K562 (cell line): ENCODE data around the gene MPIG6B. TPM values are rescaled to one million over a fixed set of nuclear protein-coding genes. Genes with fewer than 3 reads are reported as not detected.

Experiments
- BRF1 ChIP-seq: IDR thresholded peaks from 3 replicates; pipeline ENCODE4 v1.6.1; 2011; ENCODE audit warnings: borderline replicate concordance, mild to moderate bottlenecking; ENCODE audit not compliant: insufficient read length; ENCODE audit errors: extremely low read depth
- CHD1 ChIP-seq: fragments of 200-600 bp; sonication (generic); IDR thresholded peaks from one replicate; pipeline ENCODE4 v1.6.1; 2012; ENCODE audit warnings: mild to moderate bottlenecking, moderate library complexity, low read length, inconsistent platforms
- ELF4 ChIP-seq: fragments of 450-650 bp; formaldehyde crosslinking; IDR thresholded peaks from 2 replicates; pipeline ENCODE4 v1.4.0; 2022; ENCODE audit warnings: missing genetic modification characterization
- GABPB2 ChIP-seq: fragments of 250-450 bp; sonication (Bioruptor Pico); conservative IDR thresholded peaks from 2 replicates; pipeline ENCODE4 v1.5.1; 2021; ENCODE audit warnings: mild to moderate bottlenecking
- HCFC1 ChIP-seq: IDR thresholded peaks from 2 replicates; pipeline ENCODE4 v1.6.1; 2012; ENCODE audit warnings: low read depth, low read length, improper control_type of control experiment
- HMGXB4 ChIP-seq: sonication (generic); formaldehyde crosslinking; IDR thresholded peaks from 2 replicates; pipeline ENCODE4 v1.8.1; 2023; ENCODE audit warnings: mild to moderate bottlenecking, missing genetic modification reagents
- L3MBTL2 ChIP-seq: fragments of 450-650 bp; IDR thresholded peaks from 2 replicates; pipeline ENCODE4 v1.6.1; 2016; ENCODE audit warnings: mild to moderate bottlenecking, moderate library complexity
- MTA2 ChIP-seq: fragments of 450-650 bp; IDR thresholded peaks from 2 replicates; pipeline ENCODE4 v1.6.1; 2016; ENCODE audit warnings: low read depth
- NCOA1 ChIP-seq: fragments of 450-650 bp; IDR thresholded peaks from 2 replicates; pipeline ENCODE4 v1.6.1; 2016; ENCODE audit warnings: low read depth
- PHTF2 ChIP-seq: fragments of 250-450 bp; sonication (Bioruptor Pico); IDR thresholded peaks from 2 replicates; pipeline ENCODE4 v1.5.0; 2021; ENCODE audit warnings: mild to moderate bottlenecking
- PURB ChIP-seq: sonication (generic); formaldehyde crosslinking; IDR thresholded peaks from 2 replicates; pipeline ENCODE4 v1.9.0; 2021; ENCODE audit warnings: low read depth, mild to moderate bottlenecking, missing genetic modification reagents
- SMAD4 ChIP-seq: fragments of 250-450 bp; sonication (Bioruptor Pico); conservative IDR thresholded peaks from 2 replicates; pipeline ENCODE4 v1.8.0; 2021; ENCODE audit warnings: inconsistent platforms, mild to moderate bottlenecking, moderate library complexity
- SMARCA5 ChIP-seq: fragments of 450-650 bp; IDR thresholded peaks from 2 replicates; pipeline ENCODE4 v1.6.1; 2016
- SMARCC2 ChIP-seq: fragments of 450-650 bp; IDR thresholded peaks from 2 replicates; pipeline ENCODE4 v1.6.1; 2017; ENCODE audit warnings: antibody characterized with exemption, moderate library complexity, mild to moderate bottlenecking, low read depth
- SRSF1 ChIP-seq: fragments of 200-400 bp; formaldehyde crosslinking; IDR thresholded peaks from 2 replicates; pipeline ENCODE4 v1.6.1; 2017; ENCODE audit warnings: mild to moderate bottlenecking, low read depth, low read length, moderate library complexity
- STAT5A ChIP-seq: IDR thresholded peaks from 2 replicates; pipeline ENCODE4 v1.6.1; 2012; ENCODE audit warnings: low read length, inconsistent platforms, borderline replicate concordance
- TAF9B ChIP-seq: fragments of 450-650 bp; IDR thresholded peaks from 2 replicates; pipeline ENCODE4 v1.6.1; 2018; ENCODE audit warnings: mild to moderate bottlenecking; ENCODE audit not compliant: partially characterized antibody
- TRIM28 ChIP-seq: fragments of 450-650 bp; IDR thresholded peaks from 2 replicates; pipeline ENCODE4 v1.6.1; 2017
- ZKSCAN1 ChIP-seq: fragments of 150-350 bp; IDR thresholded peaks from 2 replicates; pipeline ENCODE4 v1.6.1; 2016; ENCODE audit warnings: low read depth, low read length
- ZNF165 ChIP-seq: fragments of 250-450 bp; sonication (Bioruptor Pico); IDR thresholded peaks from 2 replicates; pipeline ENCODE4 v1.4.0; 2020; ENCODE audit warnings: borderline replicate concordance
- ZNF444 ChIP-seq: fragments of 250-450 bp; sonication (Bioruptor Pico); IDR thresholded peaks from 2 replicates; pipeline ENCODE4 v1.4.0; 2020; ENCODE audit warnings: mild to moderate bottlenecking, moderate library complexity
- ZNF644 ChIP-seq: fragments of 200-800 bp; sonication (Bioruptor generic); IDR thresholded peaks from 2 replicates; pipeline ENCODE4 v1.6.1; 2016; ENCODE audit warnings: low read depth, missing genetic modification characterization, missing compliant biosample characterization
- ZNF766 ChIP-seq: fragments of 200-800 bp; sonication (Bioruptor generic); conservative IDR thresholded peaks from 2 replicates; pipeline ENCODE4 v1.6.1; 2016; ENCODE audit warnings: missing genetic modification characterization, missing compliant biosample characterization
- polyA plus RNA-seq, 8 experiments: library from polyadenylated mRNA; depleted of rRNA in 4 of 8; stranded (reverse) in 5 of 8; unstranded in 3 of 8; fragments of >200 nt; fragmentation: Nextera tagmentation in 2 of 8; fragmentation: Illumina TruSeq in 1 of 8; extraction: Ambion mirVana in 2 of 8; extraction: Trizol in 1 of 8; gene quantifications; 2 replicates each; pipeline versions ENCODE4 v1.2.1 to v1.2.3, GENCODE V29; 2011 to 2014; ENCODE audit warnings: inconsistent platforms in 1 of 8, missing spikeins in 1 of 8
- total RNA-seq, 7 experiments: library from RNA; depleted of rRNA in 6 of 7; stranded (reverse); fragments of >200 nt in 6 of 7; fragmentation: Illumina TruSeq in 2 of 7; extraction: Trizol in 2 of 7; gene quantifications; 2 replicates each; pipeline versions ENCODE4 v1.2.1 to v1.2.3, GENCODE V29; 2011 to 2021; ENCODE audit warnings: low replicate concordance in 1 of 7
- TF ChIP-seq, protein P1 (sequence below): IDR thresholded peaks from 2 replicates; pipeline ENCODE4 v1.6.1; 2014; ENCODE audit warnings: antibody characterized with exemption
- TF ChIP-seq, protein P2 (sequence below): sonication (generic); formaldehyde crosslinking; IDR thresholded peaks from 2 replicates; pipeline ENCODE4 v1.8.0; 2022; ENCODE audit warnings: missing genetic modification reagents, mild to moderate bottlenecking, borderline replicate concordance
- TF ChIP-seq, protein P3 (sequence below), 2 experiments: fragments of 450-650 bp; conservative IDR thresholded peaks; 2 replicates each; pipeline ENCODE4 v1.6.1; 2017; ENCODE audit warnings: mild to moderate bottlenecking in 2 of 2, moderate library complexity in 2 of 2

MPIG6B gene
- total and polyA plus RNA-seq, 9 of the 15 experiments (the other 6 are each of a cell fraction or from before 2014, with no cell fraction given): 0.11 to 1.2 (median 0.28) TPM; not detected in 1

- TF ChIP-seq MTA2 (no peak), TAF9B (no peak), ZNF444 (CRISPR knock-in tag) (peak; percentile 28), TRIM28 (peak; percentile 54; the same call in 1 of the 2 replicates), ZNF766 (no peak), SRSF1 (no peak), ELF4 (no peak), CHD1 (peak; percentile 25), PURB (CRISPR knock-in tag) (no peak), SMARCA5 (peak; percentile 64; the same call in 1 of the 2 replicates), ZKSCAN1 (no peak; the same call in 1 of the 2 replicates), HCFC1 (no peak), NCOA1 (no peak), SMARCC2 (no peak; the same call in 1 of the 2 replicates), BRF1 (no peak), GABPB2 (CRISPR knock-in tag) (no peak), SMAD4 (CRISPR knock-in tag) (no peak), L3MBTL2 (no peak), HMGXB4 (CRISPR knock-in tag) (no peak), PHTF2 (CRISPR knock-in tag) (no peak), ZNF644 (tag) (no peak), ZNF165 (no peak), STAT5A (no peak)
- TF ChIP-seq, protein P1, sequence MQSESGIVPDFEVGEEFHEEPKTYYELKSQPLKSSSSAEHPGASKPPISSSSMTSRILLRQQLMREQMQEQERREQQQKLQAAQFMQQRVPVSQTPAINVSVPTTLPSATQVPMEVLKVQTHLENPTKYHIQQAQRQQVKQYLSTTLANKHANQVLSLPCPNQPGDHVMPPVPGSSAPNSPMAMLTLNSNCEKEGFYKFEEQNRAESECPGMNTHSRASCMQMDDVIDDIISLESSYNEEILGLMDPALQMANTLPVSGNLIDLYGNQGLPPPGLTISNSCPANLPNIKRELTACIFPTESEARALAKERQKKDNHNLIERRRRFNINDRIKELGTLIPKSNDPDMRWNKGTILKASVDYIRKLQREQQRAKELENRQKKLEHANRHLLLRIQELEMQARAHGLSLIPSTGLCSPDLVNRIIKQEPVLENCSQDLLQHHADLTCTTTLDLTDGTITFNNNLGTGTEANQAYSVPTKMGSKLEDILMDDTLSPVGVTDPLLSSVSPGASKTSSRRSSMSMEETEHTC: no peak
- TF ChIP-seq, protein P2, sequence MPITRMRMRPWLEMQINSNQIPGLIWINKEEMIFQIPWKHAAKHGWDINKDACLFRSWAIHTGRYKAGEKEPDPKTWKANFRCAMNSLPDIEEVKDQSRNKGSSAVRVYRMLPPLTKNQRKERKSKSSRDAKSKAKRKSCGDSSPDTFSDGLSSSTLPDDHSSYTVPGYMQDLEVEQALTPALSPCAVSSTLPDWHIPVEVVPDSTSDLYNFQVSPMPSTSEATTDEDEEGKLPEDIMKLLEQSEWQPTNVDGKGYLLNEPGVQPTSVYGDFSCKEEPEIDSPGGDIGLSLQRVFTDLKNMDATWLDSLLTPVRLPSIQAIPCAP (CRISPR knock-in tag): no peak
- TF ChIP-seq, protein P3, sequence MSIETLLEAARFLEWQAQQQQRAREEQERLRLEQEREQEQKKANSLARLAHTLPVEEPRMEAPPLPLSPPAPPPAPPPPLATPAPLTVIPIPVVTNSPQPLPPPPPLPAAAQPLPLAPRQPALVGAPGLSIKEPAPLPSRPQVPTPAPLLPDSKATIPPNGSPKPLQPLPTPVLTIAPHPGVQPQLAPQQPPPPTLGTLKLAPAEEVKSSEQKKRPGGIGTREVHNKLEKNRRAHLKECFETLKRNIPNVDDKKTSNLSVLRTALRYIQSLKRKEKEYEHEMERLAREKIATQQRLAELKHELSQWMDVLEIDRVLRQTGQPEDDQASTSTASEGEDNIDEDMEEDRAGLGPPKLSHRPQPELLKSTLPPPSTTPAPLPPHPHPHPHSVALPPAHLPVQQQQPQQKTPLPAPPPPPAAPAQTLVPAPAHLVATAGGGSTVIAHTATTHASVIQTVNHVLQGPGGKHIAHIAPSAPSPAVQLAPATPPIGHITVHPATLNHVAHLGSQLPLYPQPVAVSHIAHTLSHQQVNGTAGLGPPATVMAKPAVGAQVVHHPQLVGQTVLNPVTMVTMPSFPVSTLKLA (conservative IDR thresholded peaks at IDR 0.05): no peak
Measured at GRCh38 chr6:31737315-31737990, 14.3 kb downstream of the MPIG6B start (continued).
